SK-MEL-5 (cell line): ENCODE results near the gene SFMBT2. TPM values are rescaled to one million over a fixed set of nuclear protein-coding genes. Genes with fewer than 3 reads are reported as not detected.

Experiments
- DNase-seq: peaks from one replicate; pipeline ENCODE4 v3.0.0-alpha.2; 2016; ENCODE audit warnings: low read depth, low spot score
- in situ Hi-C: cut with HindIII; loops from 2 replicates; pipeline ENCODE4 v1.10.0; 2016; ENCODE audit warnings: low sequenced_read_pairs, high pct_unique_total_duplicates, low pct_unique_long_range_greater_than_20kb
- small RNA-seq, 2 experiments: library from RNA; depleted of rRNA; stranded (forward); fragments of <200 nt; gene quantifications; one replicate each; pipeline ENCODE3, GENCODE V24; 2014
- total RNA-seq: library from RNA; depleted of rRNA; stranded (reverse); fragments of >200 nt; shearing (Covaris generic); gene quantifications from 2 replicates; pipeline ENCODE4 v1.2.3, GENCODE V29; 2014

SFMBT2 gene
- total RNA-seq, 1 experiment from 2014 or later: 2.2 TPM

DNA sequence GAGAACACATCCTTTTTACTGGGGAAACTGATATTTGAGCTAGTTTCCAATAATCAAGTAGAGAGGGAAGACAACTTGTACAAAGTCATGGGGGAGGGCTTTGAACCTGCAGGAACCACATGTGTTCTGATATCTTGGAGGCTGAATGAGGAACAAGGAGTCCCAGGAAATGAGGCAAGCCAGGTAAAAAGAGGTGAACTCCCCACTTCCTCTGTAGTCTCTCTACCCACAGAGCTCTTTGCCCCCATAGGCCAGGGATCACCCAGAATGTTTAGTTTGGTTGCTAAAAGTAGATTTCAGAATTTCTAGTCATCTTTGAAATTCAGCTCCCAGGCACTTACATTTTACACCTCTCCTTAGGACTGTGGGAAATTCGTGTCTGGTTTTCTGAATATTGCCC lies 276.4 kb downstream of the SFMBT2 start:
- DNase-seq: no peak
- in situ Hi-C loops: no loop called here

DNA sequence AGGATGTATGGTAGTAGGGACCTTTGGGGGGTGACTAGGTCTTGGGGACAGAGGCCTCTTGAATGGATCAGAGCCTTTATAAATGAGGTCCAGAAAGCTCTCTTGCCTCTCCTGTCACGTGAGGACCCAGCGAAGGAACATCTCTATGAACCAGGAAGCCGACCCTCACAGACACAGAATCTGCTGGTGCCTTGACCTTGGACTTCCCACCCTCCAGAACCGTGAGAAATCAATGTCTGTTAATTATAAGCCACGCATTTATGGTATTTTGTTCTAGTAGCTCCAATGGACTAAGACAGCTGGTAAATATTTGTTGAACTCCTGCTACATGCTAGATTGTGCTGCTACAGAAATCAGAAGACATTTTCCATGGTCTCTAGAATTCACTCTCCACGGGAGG lies 276.9 kb downstream of the SFMBT2 start:
- DNase-seq: no peak

DNA sequence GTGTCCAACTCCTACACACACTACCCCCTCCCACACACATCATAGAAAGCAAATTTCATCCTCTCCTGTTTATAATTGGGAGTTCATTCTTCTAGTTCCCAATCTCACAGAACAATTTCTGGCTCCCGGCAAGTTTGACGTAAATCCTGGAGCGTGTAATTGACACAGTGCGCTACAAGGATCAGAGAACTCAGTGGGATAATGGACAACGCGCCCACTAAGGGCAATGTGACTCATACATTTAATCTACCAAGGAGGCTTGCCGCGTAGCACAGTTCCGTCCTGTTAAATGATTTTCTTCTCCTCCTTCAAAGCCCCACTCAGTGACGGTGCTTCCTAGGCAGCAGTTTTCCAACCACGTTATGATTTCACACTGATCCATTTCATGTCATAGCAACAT lies 277.6 kb downstream of the SFMBT2 start:
- in situ Hi-C loops: no loop called here
- DNase-seq: peak; percentile 89

More for the DNA sequence above, 276.9 kb downstream of the SFMBT2 start:
- in situ Hi-C loops: no loop called here

DNA sequence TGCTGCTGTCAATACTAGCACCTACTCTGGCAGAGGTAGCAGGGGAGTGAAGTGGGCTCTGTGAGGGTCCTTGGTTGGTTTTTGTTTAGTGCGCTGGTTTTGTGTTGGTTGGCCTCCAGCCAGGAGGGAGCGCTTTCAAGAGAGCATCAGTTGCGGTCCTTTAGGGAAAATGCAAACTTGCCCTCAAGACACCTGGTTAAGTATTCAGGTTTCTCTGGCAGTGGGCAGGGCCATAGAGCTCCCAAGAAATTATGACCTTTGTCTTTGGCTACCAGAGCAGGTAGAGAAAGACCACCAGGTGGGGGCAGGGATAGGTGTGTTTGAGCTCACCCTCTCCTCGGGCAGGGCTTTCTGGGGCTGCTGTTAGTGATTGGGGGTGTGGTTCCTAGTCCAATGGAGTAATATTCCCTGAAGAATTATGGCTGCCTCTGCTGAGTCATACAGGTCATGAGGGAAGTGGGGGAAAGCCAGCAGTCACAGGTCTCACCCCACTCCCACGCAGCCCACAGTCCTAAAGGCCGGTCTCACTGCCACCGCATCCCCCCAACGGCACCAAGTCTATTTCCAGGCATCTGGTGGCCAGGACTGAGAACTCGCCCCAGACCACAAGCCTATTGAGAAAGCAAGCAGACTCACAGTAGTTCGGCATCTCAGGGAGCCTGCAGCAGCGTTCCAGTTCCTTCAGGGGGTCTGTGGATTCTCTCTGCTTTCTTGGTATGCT lies 280.5 kb downstream of the SFMBT2 start:
- DNase-seq: no peak
- in situ Hi-C loops: no loop called here

DNA sequence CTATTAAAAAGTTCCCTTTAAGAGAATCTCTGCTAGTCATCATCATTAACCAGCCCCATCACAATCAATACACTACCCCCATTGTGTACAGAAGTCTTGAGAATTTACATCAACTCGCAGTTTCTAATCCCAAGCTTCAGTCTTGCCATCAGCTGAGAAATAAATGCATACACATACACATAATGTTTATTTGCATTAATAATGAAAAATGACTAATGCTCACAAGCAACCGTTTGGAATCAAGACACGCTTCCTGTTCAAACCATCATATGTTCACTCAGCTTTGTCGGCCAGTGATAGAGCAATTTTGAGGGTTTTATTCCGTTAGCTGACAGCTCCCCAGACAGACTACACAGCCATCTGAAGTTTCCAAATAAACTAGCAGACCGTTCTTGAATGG lies 287.1 kb downstream of the SFMBT2 start:
- in situ Hi-C loops: no loop called here
- peak; percentile 48 for DNase-seq

DNA sequence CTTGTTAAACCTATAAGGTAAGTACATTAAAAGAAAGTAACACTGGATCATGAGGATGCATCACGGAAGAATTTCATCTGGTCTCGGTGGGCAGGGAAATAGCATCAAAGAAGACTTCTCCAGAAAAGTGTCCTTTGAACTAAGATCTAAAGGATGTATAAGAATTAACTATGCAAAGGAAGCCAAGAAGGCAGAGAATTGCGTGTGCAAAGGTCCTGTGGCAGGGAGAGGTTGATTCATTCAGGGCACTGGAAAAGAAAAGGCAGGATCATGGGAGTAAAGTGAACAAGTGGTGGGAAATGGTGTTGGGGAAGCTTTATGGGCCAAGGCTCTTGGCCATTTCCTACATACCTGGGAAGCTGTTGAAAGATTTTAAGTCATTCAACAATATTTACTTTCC lies 288.3 kb downstream of the SFMBT2 start:
- in situ Hi-C loops: no loop called here

DNA sequence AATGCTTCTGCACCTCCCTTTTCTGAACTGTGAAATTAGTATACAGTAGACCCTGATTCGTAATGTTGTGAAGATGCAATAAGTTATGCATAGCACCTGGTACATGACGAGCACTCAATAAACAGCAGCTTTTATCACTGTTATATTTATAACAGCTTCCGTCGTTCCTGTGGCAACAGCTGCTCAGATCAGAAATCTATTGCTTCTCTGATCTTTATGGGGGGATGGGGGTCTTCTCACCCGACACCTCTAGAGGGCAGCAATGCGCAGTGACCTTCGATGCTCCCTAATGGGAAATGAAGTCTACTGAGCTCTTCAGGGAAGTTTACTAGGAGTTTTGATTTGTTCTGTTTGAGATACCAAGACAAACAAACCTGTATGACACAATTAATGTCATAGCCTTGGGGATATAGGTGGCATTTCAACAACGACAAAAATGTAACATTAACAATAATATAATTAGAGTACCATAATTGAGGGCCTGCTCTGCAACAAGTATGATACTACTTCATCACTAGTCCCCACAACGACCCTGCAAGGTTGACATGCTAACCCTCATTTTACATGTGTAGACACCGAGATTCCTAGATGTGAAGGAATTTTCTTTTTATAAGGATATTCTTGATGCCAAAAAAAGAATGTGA lies 289.6 kb downstream of the SFMBT2 start:
- in situ Hi-C loops: no loop called here
- DNase-seq: peak; percentile 71

More for the DNA sequence above, 288.3 kb downstream of the SFMBT2 start:
- no peak for DNase-seq

DNA sequence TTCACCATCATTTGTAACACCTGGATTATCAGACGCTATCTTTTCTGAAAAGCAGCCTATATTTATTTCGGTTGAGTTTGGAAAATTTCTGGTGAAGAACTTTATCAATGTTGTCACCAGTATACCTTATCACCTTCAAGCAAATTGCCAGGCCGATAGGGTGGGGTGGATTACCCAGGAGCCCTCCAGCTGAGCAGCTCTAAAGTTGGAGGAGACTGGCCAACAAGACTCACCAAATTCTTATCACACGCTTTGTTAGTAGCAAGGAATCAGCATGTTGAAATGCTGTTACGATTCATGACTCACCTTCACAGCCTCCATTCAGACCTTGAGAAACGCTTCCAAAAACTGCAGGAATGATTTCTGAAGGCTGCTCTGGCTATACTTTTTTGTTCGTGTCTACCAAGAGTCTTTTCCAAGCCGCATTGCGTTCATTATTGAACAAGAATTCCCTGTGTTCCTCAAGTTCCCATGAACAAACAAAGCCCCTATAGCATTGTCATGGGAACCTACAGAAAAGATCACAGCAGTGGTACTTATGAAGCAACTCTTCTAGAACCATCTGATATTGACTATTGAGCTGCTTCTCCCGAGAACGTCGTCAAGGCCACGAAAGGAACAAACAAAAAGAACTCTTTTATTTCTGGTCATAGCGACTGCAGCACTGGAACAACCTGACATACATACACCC lies 291.4 kb downstream of the SFMBT2 start:
- in situ Hi-C loops: no loop called here
- DNase-seq: no peak

DNA sequence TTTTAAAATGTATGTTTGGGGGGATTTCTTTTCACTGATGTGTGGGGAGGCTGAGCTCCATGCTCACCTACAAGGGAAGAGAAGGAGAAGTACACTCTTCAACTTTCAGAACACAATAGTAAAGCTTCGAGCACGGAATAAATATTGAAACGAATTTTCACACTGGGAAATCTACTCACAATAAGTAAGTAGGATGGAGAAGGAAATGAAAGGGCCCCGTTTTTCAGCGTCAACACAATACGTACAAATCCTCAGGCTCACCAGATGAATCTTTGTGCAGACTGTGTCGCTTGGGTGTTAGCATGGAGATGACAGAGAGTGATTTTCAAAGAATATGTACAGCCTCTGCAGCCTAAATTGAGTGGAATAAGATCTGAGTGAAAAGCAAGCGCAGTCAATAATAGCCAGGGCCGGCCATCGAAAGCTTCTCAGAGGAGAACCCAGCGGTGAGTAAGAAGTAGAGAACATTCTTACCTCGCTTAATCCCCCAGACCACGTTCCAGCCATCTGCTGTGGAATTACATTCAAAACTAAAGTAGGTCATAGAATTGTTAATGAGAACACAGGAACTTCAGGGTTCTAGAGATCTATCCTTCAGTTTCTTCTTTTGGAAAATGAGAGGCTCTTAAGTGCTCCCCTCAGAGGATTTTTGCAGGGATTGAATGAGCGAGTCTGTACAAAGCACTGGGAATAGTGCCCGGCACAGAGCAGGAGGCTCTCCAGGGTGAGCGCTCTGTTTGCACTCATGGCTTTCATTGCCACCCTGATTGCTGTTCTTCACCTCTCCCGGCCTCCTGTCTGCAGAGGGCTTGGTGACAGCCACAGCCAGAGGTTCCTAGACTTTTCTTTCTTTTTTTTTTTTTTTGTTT lies 292.8 kb downstream of the SFMBT2 start:
- in situ Hi-C loops: no loop called here
- no peak for DNase-seq

DNA sequence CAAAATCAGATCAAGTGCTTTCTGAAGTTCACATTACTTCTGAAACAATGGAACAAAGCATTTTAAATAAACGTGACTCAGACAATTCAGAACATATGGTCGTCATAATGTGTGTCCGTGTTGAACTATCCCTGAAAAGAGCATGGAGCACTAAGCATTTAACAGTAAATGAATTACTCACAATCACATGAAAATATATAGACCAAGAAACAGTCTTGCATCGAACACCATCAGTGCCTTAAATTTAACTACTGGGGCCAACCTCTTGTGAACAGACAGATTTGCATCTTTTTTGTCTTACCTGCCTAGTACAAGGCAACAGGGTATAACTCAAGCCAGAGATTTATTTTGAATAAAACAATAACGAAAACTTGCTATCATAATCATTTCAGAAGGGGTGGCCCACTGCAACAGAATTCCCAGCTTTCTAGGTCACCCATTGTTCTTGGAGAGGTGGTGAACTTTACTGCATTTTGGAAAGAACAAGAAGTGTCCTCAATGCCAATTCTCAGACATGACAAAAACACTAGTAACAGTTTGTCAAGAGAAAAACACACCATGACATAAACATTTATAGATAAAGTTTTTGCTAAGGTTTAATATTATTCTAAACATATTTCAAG lies 293.5 kb downstream of the SFMBT2 start:
- in situ Hi-C loops: no loop called here
- no peak for DNase-seq

DNA sequence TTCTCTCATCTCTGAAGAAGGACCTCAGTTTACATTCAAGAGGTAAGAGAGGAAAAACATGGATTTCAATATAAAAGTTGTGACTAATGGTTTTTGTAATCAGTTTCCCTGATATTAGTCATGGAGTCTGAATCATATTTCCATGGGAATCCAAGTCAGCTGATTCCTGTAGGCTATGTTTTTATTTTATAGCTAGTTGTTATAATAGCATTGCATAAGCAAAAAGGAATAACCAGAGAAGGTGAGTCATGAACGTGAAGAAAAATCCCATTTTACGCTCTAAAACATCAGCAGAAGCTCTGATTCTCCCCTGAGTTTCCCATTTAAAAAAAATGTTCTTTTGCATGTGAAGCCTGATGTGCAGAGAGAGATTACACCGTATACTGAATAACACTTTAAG lies 299.3 kb downstream of the SFMBT2 start:
- DNase-seq: no peak
- in situ Hi-C loops: no loop called here

DNA sequence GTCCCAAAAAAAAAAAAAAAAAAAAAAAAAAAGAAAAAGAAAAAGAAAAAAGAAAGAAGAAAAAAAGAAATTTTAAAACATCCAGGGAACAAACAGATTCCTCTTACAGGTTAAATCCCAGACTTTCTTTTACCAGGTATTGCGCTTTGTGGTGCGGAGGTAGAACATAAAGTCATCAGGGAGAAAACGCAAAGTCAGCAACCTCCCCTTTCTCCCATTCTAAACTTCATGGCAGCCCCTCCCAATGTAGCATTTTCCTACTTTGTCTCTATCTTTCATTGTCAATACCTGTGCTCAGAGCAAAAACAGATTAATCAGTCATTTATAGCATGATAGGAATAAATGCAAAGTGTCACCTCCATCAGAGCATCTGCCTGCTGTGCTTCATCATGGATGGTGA lies 299.7 kb downstream of the SFMBT2 start:
- DNase-seq: no peak
- in situ Hi-C loops: no loop called here

Small RNA genes lying within 50 kb of the gene (small RNA-seq; reads per million reads assigned to genes)
- gene AL590095.2 (0 reads per million in 2 experiments), gene COX6CP17 (0 reads per million in 2 experiments)
